Activated CD4-positive, alpha-beta T cell treated with anti-CD3 and anti-CD28 coated beads for 24 hours (primary cell): Measurements from ENCODE around the gene HSD17B2.
"Not testable (repeated sequence)": the region's sequence is repeated elsewhere in the genome, so short reads cannot be mapped to it uniquely, and the experiment has no call there.

Source experiments
- DNase-seq, 2 donors: peaks; one replicate each; pipeline ENCODE4 v3.0.0-alpha.2; 2020; ENCODE audit warnings: low read depth in 2 of 2

The HSD17B2 gene

DNA sequence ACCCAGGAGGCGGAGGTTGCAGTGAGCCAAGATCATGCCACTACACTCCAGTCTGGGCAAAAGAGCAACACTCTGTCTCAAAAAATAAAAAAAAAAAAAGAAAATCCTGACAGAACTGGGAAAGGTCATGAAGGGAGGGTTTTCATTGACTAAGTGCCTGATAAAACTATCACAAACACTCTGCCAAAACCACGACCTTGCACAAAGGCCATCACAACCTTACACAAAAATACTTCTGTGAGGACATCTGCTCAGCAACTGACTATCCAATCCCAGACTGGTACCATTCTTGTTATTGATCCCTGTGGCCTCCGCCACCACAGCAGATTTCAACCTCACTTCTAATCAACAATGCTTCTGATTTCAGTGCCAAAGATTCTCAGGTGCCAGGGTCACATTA, 94.8 kb downstream of the HSD17B2 start:
- DNase-seq: no peak

DNA sequence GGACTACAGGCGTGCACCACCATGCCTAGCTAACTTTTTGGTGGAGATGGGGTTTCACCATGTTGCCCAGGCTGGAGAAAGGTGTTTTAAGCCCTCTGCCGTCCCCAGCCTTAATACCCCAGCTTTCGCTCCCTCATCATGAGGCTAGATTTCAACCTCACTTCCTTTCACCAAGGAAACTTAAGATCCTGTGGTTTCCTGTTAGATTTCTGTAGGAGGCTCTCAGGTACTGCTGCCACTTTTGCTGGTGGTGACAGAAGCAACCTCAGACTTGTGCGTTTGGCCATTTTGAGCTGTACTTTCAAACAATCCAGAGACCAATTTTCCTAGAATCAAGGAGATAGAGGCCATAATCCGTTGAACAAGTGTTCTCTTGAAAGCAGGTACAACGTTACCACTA, 98.7 kb downstream of the HSD17B2 start:
- no peak for DNase-seq

DNA sequence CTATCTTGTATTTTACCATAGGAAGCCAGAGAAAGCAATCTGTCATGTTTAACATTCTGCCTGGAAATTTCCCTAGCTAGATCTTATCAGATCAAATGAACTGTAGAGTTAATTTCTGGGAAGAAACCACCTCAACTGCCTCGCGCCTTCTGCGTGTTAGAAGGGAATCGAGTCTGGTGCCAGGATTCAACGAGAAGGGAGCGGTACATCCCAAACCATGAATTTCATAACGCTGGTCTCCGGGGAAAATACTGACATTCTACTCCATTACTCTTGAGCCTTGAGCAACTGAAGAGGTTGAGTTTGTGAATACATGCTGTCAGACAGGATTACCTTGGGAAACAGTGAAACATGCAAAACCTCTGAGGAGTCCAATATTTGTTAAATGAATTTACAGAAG, 99.8 kb downstream of the HSD17B2 start:
- DNase-seq: no peak

DNA sequence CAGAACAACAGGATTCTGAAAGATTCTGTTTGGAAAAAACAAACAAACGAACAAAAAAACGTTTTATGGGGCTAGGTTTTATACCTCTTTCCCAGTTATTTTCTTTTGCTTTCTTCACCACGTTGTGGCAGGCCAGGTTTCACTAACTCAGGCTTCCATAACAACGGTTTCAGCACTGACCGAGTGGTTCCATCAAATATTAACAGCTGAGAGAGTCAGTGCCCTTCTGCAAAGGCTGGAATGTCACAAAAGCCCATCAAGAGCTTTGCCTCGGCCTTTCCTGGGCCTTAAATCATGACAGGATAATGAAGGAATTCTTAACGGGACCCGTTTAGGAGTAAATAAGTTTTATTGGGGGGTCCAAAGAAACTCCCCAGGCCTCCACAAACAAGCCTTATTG, 100.8 kb downstream of the HSD17B2 start:
- DNase-seq: no peak

DNA sequence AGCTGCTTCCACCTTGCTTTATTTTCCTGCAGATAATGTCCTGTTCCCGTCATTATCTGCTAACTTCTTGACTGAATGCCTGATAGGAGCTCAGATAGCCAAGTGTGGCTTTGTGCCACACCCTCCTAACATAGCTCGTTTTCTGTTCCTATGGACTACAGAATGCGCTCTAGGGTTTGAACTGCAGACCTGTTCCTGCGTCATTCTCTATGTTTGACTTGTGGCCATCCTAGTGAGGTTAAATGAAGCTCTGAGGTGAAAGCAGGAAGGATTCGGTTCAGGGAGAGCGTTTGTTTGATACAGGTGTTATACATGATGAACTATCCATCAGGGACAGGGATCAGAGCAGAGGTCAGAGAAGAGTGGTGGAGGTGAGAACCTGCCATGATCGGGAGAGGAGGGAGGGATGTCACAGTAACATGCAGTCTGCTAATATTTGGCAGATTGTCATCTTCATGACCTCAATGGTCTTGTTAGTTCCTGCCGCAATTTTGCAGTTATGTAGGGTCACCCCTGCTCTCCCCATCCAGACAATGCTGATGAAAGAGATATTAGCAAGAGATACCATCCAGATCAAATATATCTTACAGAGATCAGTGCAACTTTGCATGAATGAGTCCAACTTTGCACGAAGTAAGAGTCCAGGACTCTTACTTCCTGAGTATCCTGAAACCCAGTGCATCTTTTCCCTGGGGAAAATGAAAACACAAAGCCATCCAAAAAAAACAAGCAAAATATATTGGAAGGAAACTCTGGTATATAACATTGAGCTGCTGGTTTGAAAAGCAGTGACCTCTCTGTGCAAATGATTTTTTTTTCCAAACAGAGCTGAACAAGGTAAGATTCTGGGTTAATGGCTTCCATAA, 102.1 kb downstream of the HSD17B2 start:
- no peak for DNase-seq

DNA sequence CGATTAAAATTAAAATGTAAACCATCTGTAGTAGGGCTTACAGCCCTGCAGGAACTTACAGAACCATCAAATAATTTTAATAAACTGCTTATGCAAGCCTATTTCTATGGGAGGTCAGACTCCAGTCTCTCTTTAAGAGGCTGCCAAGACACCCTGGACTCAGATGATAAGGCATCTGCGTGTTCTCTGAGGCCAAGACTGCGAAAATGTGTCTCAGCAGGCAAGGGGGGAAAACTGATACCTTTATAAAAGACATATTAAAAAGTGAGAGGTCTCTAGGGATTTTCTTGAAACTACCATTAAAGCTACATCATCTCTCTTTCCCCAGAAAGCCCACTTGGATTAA, 102.7 kb downstream of the HSD17B2 start:
- DNase-seq: no peak

DNA sequence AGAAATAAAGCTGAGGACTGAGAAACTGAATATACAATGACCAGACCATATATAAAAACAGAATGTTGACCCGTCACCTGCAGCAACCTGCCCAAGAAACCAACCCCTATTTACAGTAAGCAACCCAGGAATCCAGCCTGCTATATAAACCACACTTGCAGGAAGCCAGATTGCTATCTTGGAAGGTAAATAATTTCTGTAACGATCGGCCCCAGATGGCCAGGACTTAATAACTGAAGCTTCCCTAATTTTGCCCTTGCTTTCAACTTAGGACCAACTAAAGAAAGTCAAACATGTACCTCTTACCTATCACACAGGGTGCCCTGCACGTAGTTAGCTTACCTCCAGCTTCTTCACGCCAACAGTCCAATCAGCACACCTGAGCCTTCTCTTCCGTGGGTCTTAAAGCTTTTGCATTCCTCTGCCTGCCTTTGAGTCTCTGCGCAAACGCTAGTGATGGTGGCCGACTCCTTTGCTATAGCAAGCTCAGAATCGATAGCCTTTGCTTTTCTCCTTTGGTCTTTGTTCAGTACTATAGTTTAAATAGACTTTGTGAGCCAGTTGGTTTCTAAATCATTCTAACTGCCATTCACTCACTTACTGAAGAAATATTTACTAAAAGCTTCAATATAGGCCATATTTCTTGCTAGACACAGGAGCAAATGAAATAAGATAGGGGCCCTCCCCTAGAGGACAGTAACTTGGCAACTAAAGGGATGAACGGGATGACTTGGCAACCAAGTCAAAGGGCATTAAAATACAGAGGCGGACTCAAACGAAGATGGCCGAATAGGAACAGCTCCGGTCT, 103.6 kb downstream of the HSD17B2 start:
- no peak for DNase-seq

DNA sequence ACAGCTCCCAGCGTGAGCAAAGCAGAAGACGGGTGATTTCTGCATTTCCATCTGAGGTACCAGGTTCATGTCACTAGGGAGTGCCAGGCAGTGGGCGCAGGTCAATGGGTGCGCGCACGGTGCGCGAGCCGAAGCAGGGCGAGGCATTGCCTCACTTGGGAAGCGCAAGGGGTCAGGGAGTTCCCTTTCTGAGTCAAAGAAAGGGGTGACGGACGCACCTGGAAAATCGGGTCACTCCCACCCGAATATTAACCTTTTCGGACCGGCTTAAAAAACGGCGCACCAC, 104.2 kb downstream of the HSD17B2 start:
- not testable (repeated sequence) for DNase-seq

DNA sequence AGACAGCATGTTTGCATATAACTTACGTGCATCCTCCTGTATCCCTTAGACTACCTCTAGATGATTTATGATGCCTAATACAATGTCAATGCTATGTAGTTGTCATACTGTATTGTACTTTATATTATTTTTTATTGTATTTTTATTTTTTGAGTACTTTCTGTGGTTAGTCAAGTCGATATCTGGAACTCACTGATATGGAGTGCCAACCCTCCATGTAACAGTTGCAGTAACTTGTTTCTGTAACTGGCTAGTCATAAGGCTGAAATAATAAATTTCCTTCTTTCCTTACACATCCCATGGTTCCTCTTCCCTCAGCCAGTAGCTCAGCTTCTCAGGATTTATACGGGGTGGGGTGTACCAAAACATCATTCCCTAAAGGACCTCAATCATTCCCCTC, 111.5 kb downstream of the HSD17B2 start:
- DNase-seq: no peak

DNA sequence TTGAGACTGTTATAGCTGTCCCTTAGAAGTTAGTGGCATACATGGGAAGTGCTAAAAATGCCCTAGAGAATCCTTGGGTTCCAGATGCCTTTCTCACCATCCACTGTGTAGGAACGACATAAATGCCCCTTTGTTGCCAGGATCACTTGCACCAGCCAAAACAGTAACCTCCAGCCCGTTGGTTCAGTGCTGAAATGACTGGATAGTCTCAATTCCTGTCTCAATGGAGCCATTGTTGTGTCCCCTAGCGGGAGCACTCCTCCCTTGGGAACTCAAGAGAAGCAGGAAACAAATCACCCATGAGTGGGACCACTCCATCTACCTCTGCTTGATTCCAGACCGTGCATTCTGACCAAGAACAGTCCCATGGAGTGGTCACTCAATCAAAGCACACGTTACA, 111.9 kb downstream of the HSD17B2 start:
- no peak for DNase-seq

DNA sequence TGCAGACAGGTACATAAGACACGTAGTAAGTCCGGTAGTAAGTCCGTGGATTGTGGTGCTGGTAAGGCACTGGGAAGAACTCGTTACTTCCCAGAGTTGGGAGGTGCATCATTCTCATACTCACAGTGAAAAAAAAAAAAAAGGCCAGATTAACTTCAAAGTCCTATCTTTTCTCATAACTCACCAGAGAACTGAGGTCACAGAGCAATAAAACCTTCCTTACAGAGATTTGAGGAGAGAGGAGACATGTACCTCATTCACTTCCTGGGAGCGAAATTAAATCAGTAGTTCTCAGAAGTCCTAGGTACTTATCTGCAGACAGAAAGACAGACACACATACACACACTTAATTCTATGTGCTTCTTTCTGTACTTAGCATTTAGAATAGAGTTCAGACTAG, 112.5 kb downstream of the HSD17B2 start:
- no peak for DNase-seq
